K562 (cell line): Measurements from ENCODE around the gene CTCFL. TPM values are rescaled to one million over a fixed set of nuclear protein-coding genes. Genes with fewer than 3 reads are reported as not detected.

ENCODE experiments used
- DACH1 ChIP-seq: fragments of 450-650 bp; IDR thresholded peaks from 2 replicates; pipeline ENCODE4 v1.6.1; 2018; ENCODE audit not compliant: partially characterized antibody
- FUS ChIP-seq: fragments of 200-400 bp; formaldehyde crosslinking; optimal IDR thresholded peaks from 2 replicates; pipeline ENCODE3; 2017; ENCODE audit warnings: low read depth, low read length
- HBP1 ChIP-seq: fragments of 450-650 bp; formaldehyde crosslinking; IDR thresholded peaks from 2 replicates; pipeline ENCODE4 v1.4.0; 2022; ENCODE audit warnings: missing genetic modification characterization
- HLTF ChIP-seq: fragments of 450-650 bp; IDR thresholded peaks from 2 replicates; pipeline ENCODE4 v1.6.1; 2016
- HNRNPH1 ChIP-seq: fragments of 200-400 bp; formaldehyde crosslinking; optimal IDR thresholded peaks from 2 replicates; pipeline ENCODE3; 2017; ENCODE audit warnings: low read depth, mild to moderate bottlenecking, low read length, moderate library complexity
- KDM1A ChIP-seq, 2 experiments: fragments of 450-650 bp; IDR thresholded peaks; 2 replicates each; pipeline ENCODE4 v1.6.1; 2016; ENCODE audit warnings: mild to moderate bottlenecking in 2 of 2
- MITF ChIP-seq: IDR thresholded peaks from 2 replicates; pipeline ENCODE4 v1.6.1; 2014; ENCODE audit warnings: antibody characterized with exemption
- MYNN ChIP-seq, 2 experiments: sonication (generic); formaldehyde crosslinking in 1 of 2; IDR thresholded peaks; 2 replicates each; pipeline versions ENCODE4 v1.5.0 to v1.6.1; 2016 to 2020; ENCODE audit warnings: antibody characterized with exemption in 1 of 2, missing genetic modification reagents in 1 of 2
- NFYB ChIP-seq: IDR thresholded peaks from 2 replicates; pipeline ENCODE4 v1.6.1; 2011; ENCODE audit warnings: mild to moderate bottlenecking, moderate library complexity; ENCODE audit not compliant: insufficient read length; ENCODE audit errors: extremely low read depth
- RBM17 ChIP-seq: fragments of 200-400 bp; formaldehyde crosslinking; IDR thresholded peaks from 2 replicates; pipeline ENCODE4 v1.6.1; 2017; ENCODE audit warnings: low read depth, mild to moderate bottlenecking, low read length, borderline replicate concordance
- SAFB ChIP-seq: fragments of 200-400 bp; formaldehyde crosslinking; IDR thresholded peaks from 2 replicates; pipeline ENCODE4 v1.6.1; 2017; ENCODE audit warnings: low read depth, low read length, borderline replicate concordance
- SPI1 ChIP-seq: IDR thresholded peaks from 2 replicates; pipeline ENCODE4 v1.6.1; 2011; ENCODE audit warnings: low read depth, low read length, control low read depth, borderline replicate concordance
- TSC22D4 ChIP-seq: fragments of 450-650 bp; IDR thresholded peaks from 2 replicates; pipeline ENCODE4 v1.6.1; 2016; ENCODE audit warnings: missing genetic modification characterization, missing biosample characterization, control low read depth
- ZBTB7A ChIP-seq: IDR thresholded peaks from 2 replicates; pipeline ENCODE4 v1.6.1; 2011; ENCODE audit warnings: low read depth, mild to moderate bottlenecking, low read length, moderate library complexity, borderline replicate concordance; ENCODE audit not compliant: control insufficient read depth
- ZC3H11A ChIP-seq: IDR thresholded peaks from 2 replicates; pipeline ENCODE4 v1.6.1; 2012; ENCODE audit warnings: low read depth, low read length, improper control_type of control experiment
- ZKSCAN3 ChIP-seq: fragments of 250-450 bp; sonication (Bioruptor Pico); IDR thresholded peaks from 2 replicates; pipeline ENCODE4 v1.4.0; 2020
- ZNF263 ChIP-seq: sonication (generic); formaldehyde crosslinking; IDR thresholded peaks from 2 replicates; pipeline ENCODE4 v1.8.0; 2022; ENCODE audit warnings: mild to moderate bottlenecking, missing genetic modification reagents, borderline replicate concordance
- ZNF668 ChIP-seq: fragments of 250-450 bp; sonication (Bioruptor Pico); IDR thresholded peaks from 2 replicates; pipeline ENCODE4 v1.8.0; 2022; ENCODE audit warnings: mild to moderate bottlenecking, inconsistent platforms
- polyA plus RNA-seq, 8 experiments: library from polyadenylated mRNA; depleted of rRNA in 4 of 8; stranded (reverse) in 5 of 8; unstranded in 3 of 8; fragments of >200 nt; fragmentation: Nextera tagmentation in 2 of 8; fragmentation: Illumina TruSeq in 1 of 8; extraction: Ambion mirVana in 2 of 8; extraction: Trizol in 1 of 8; gene quantifications; 2 replicates each; pipeline versions ENCODE4 v1.2.1 to v1.2.3, GENCODE V29; 2011 to 2014; ENCODE audit warnings: inconsistent platforms in 1 of 8, missing spikeins in 1 of 8
- total RNA-seq, 7 experiments: library from RNA; depleted of rRNA in 6 of 7; stranded (reverse); fragments of >200 nt in 6 of 7; fragmentation: Illumina TruSeq in 2 of 7; extraction: Trizol in 2 of 7; gene quantifications; 2 replicates each; pipeline versions ENCODE4 v1.2.1 to v1.2.3, GENCODE V29; 2011 to 2021; ENCODE audit warnings: low replicate concordance in 1 of 7
- TF ChIP-seq, protein P1 (sequence below), 2 experiments: fragments of 200-800 bp in 1 of 2; sonication (Bioruptor generic) in 1 of 2; sonication (generic) in 1 of 2; formaldehyde crosslinking in 1 of 2; IDR thresholded peaks in 1 of 2; conservative IDR thresholded peaks in 1 of 2; 2 replicates each; pipeline versions ENCODE4 v1.5.0 to v1.6.1; 2016 to 2020; ENCODE audit warnings: missing compliant biosample characterization in 1 of 2, missing genetic modification characterization in 1 of 2, missing genetic modification reagents in 1 of 2
- TF ChIP-seq, protein P2 (sequence below): fragments of 450-650 bp; IDR thresholded peaks from 2 replicates; pipeline ENCODE4 v1.6.1; 2017; ENCODE audit warnings: mild to moderate bottlenecking, moderate library complexity
- TF ChIP-seq, protein P3 (sequence below), 2 experiments: fragments of 450-650 bp; IDR thresholded peaks; 2 replicates each; pipeline ENCODE4 v1.6.1; 2016

Gene CTCFL
- total and polyA plus RNA-seq, 9 of the 15 experiments (the other 6 are each of a cell fraction or from before 2014, with no cell fraction given): 42.4 to 188 (median 111) TPM

DNA sequence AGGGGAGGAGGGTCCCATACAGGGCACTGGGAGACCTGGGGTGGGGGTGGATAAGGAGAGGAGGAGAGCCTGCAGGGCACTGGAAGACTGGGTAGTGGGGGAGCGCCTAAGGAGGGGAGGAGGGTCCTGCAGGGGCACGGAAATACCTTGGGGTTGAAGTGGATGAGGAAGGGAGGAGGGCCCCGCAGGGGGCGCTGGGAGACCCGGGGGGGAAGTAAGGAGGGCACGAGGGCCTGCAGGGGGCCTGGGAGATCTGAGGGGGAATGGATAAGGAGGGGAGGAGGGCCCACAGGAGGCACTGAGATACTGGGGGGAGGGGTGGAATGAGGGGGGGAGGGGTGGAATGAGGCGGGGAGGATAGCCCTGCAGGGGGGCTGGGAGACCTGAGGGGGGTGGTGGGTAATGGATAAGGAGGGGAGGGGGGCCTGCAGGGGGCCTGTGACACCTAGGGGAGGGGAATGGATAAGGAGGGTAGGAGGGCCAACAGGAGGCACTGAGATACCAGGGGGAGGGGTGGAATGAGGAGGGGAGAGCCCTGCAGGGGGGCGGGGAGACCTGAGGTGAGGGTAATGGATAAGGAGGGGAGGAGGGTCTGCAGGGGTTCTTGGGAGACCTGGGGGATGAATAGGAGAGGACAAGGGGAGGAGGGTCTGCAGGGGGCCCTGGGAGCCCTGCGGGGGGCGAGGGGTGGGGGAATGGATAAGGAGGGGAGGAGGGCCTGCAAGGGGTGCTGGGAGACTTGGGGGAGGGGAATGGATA, 567 bp upstream of the CTCFL start (continued):
- TF ChIP-seq HBP1: no peak
- TF ChIP-seq DACH1: no peak
- no peak for TF ChIP-seq MITF
- no peak for TF ChIP-seq RBM17
- TF ChIP-seq, protein P1, sequence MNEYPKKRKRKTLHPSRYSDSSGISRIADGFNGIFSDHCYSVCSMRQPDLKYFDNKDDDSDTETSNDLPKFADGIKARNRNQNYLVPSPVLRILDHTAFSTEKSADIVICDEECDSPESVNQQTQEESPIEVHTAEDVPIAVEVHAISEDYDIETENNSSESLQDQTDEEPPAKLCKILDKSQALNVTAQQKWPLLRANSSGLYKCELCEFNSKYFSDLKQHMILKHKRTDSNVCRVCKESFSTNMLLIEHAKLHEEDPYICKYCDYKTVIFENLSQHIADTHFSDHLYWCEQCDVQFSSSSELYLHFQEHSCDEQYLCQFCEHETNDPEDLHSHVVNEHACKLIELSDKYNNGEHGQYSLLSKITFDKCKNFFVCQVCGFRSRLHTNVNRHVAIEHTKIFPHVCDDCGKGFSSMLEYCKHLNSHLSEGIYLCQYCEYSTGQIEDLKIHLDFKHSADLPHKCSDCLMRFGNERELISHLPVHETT (CRISPR knock-in tag; conservative IDR thresholded peaks at IDR 0.05 in 1 of 2, IDR thresholded peaks at IDR 0.05 in 1 of 2): peak in 1 of 2 experiments; percentile 32; a peak in 1 of 4 replicates
- TF ChIP-seq ZBTB7A: peak; percentile 85
- no peak for TF ChIP-seq NFYB
- TF ChIP-seq MYNN (IDR thresholded peaks at IDR 0.05): no peak; the same call in 1 of the 2 replicates
- TF ChIP-seq MYNN (CRISPR knock-in tag; IDR thresholded peaks at IDR 0.05): no peak
- TF ChIP-seq ZKSCAN3: no peak
- TF ChIP-seq HLTF: no peak
- no peak for TF ChIP-seq ZNF668
- TF ChIP-seq SPI1: peak; percentile 41; the same call in 1 of the 2 replicates
- TF ChIP-seq FUS: no peak
- TF ChIP-seq, protein P2, sequence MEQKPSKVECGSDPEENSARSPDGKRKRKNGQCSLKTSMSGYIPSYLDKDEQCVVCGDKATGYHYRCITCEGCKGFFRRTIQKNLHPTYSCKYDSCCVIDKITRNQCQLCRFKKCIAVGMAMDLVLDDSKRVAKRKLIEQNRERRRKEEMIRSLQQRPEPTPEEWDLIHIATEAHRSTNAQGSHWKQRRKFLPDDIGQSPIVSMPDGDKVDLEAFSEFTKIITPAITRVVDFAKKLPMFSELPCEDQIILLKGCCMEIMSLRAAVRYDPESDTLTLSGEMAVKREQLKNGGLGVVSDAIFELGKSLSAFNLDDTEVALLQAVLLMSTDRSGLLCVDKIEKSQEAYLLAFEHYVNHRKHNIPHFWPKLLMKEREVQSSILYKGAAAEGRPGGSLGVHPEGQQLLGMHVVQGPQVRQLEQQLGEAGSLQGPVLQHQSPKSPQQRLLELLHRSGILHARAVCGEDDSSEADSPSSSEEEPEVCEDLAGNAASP: no peak
- TF ChIP-seq HNRNPH1: no peak
- no peak for TF ChIP-seq SAFB
- no peak for TF ChIP-seq ZC3H11A
- peak in 1 of 2 experiments; percentile 42; a peak in 2 of 4 replicates for TF ChIP-seq KDM1A (IDR thresholded peaks at IDR 0.05)
- TF ChIP-seq, protein P3, sequence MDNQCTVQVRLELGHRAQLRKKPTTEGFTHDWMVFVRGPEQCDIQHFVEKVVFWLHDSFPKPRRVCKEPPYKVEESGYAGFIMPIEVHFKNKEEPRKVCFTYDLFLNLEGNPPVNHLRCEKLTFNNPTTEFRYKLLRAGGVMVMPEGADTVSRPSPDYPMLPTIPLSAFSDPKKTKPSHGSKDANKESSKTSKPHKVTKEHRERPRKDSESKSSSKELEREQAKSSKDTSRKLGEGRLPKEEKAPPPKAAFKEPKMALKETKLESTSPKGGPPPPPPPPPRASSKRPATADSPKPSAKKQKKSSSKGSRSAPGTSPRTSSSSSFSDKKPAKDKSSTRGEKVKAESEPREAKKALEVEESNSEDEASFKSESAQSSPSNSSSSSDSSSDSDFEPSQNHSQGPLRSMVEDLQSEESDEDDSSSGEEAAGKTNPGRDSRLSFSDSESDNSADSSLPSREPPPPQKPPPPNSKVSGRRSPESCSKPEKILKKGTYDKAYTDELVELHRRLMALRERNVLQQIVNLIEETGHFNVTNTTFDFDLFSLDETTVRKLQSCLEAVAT (IDR thresholded peaks at IDR 0.05): no peak
- 0 out of 2 replicates have a peak, but pooled peaks have one; percentile 12 for TF ChIP-seq ZNF263 (CRISPR knock-in tag)
- no peak for TF ChIP-seq TSC22D4 (tag)
